Measurements from ENCODE around the gene TTLL7. TPM values are rescaled to one million over a fixed set of nuclear protein-coding genes. Genes with fewer than 3 reads are reported as not detected.

Gene TTLL7
- polyA plus RNA-seq, 1 donor from 2014 or later = 88.1 TPM

GRCh38 chr1:83931658-83932253 lies 67.2 kb downstream of the TTLL7 start:
- no peak overlapping the region for H3K27ac ChIP-seq (ENCODE audit: low read length)
- no peak overlapping the region for H3K9ac ChIP-seq (ENCODE audit: low read length)
- no peaks in the 10 kb centered on the region for H3K79me2 ChIP-seq (replicated peaks; ENCODE audit: insufficient read depth, low read length)
- H3K4me2 ChIP-seq (ENCODE audit: low read length) = no peak overlapping the region
- H3K9me2 ChIP-seq (ENCODE audit: insufficient read depth, low read length) = no peaks in the 10 kb centered on the region
- H3F3A ChIP-seq (ENCODE audit: insufficient read depth, low read length, poor library complexity, severe bottlenecking) = no peaks in the 10 kb centered on the region
- no peak overlapping the region for H3K4me3 ChIP-seq (ENCODE audit: low read length)
- H3K27me3 ChIP-seq (ENCODE audit: insufficient read depth, low read depth, low read length) = no peaks in the 10 kb centered on the region
- H4K20me1 ChIP-seq (ENCODE audit: insufficient read depth) = no peaks in the 10 kb centered on the region
- H2AFZ ChIP-seq (ENCODE audit: low read depth, low read length) = no peak overlapping the region
- peaks cover 6% of the 10 kb centered on the region for H3K36me3 ChIP-seq (ENCODE audit: insufficient read depth, low read length)
- no peaks in the 10 kb centered on the region for H3K9me3 ChIP-seq (ENCODE audit: low read length)
- TF ChIP-seq POLR2AphosphoS5 (IDR thresholded peaks at IDR 0.05) (no peak), RAD21 (conservative IDR thresholded peaks at IDR 0.05) (peak; percentile 88), EZH2 (IDR thresholded peaks at IDR 0.05; ENCODE audit: borderline replicate concordance, insufficient read depth, low read length, poor library complexity, severe bottlenecking) (no peak), SMC3 (conservative IDR thresholded peaks at IDR 0.05; ENCODE audit: poor library complexity) (peak; percentile 92), CTCF (IDR thresholded peaks at IDR 0.05; ENCODE audit: poor library complexity, severe bottlenecking) (peak; percentile 85)

- no peaks in the 10 kb centered on the region for H4K20me1 ChIP-seq (ENCODE audit: insufficient read depth)
- H3K9ac ChIP-seq (ENCODE audit: low read length) = no peak overlapping the region
- no peaks in the 10 kb centered on the region for H3K36me3 ChIP-seq (ENCODE audit: insufficient read depth, low read length)
- H3K9me3 ChIP-seq (ENCODE audit: low read length) = no peaks in the 10 kb centered on the region
- H3K27ac ChIP-seq (ENCODE audit: low read length) = no peak overlapping the region
- H3F3A ChIP-seq (ENCODE audit: insufficient read depth, low read length, poor library complexity, severe bottlenecking) = no peaks in the 10 kb centered on the region
- H3K4me2 ChIP-seq (ENCODE audit: low read length) = no peak overlapping the region
- TF ChIP-seq EP300 (conservative IDR thresholded peaks at IDR 0.05; ENCODE audit: poor library complexity, severe bottlenecking) = no peak
- TF ChIP-seq RAD21 (conservative IDR thresholded peaks at IDR 0.05) = no peak
- no peak for TF ChIP-seq MXI1 (conservative IDR thresholded peaks at IDR 0.05; ENCODE audit: poor library complexity, severe bottlenecking)
- no peak for TF ChIP-seq SMC3 (conservative IDR thresholded peaks at IDR 0.05; ENCODE audit: poor library complexity)
- no peak for TF ChIP-seq POLR2AphosphoS5 (IDR thresholded peaks at IDR 0.05)
- TF ChIP-seq TAF1 (IDR thresholded peaks at IDR 0.05; ENCODE audit: low read depth) = no peak
- TF ChIP-seq EZH2 (IDR thresholded peaks at IDR 0.05; ENCODE audit: borderline replicate concordance, insufficient read depth, low read length, poor library complexity, severe bottlenecking) = no peak
- TF ChIP-seq REST (IDR thresholded peaks at IDR 0.05; ENCODE audit: borderline replicate concordance) = no peak
- no peak for TF ChIP-seq CTCF (IDR thresholded peaks at IDR 0.05; ENCODE audit: poor library complexity, severe bottlenecking)
- H3K27me3 ChIP-seq (ENCODE audit: insufficient read depth, low read depth, low read length) = no peaks in the 10 kb centered on the region
- H2AFZ ChIP-seq (ENCODE audit: low read depth, low read length) = no peak overlapping the region
- no peaks in the 10 kb centered on the region for H3K79me2 ChIP-seq (replicated peaks; ENCODE audit: insufficient read depth, low read length)
- H3K4me3 ChIP-seq (ENCODE audit: low read length) = no peak overlapping the region
- H3K9me2 ChIP-seq (ENCODE audit: insufficient read depth, low read length) = no peaks in the 10 kb centered on the region
Observed at GRCh38 chr1:83929184-83929583, 69.7 kb downstream of the TTLL7 start.
